ENCODE data around the gene SFMBT1. TPM values are rescaled to one million over a fixed set of nuclear protein-coding genes. Genes with fewer than 3 reads are reported as not detected.

SFMBT1 gene
- total RNA-seq, 1 experiment from 2014 or later = 14.3 TPM

GRCh38 chr3:52930748-52931147 is 115.1 kb downstream of the SFMBT1 start:
- POLR2A ChIA-PET (ENCODE audit: unreplicated experiment) = no interaction called here
- Histone ChIP-seq H4K20me1 (ENCODE audit: insufficient read depth) (no peaks in the 10 kb centered on the region), H2AFZ (no peak overlapping the region), H3F3A (ENCODE audit: insufficient read depth, low read depth) (no peaks in the 10 kb centered on the region), H3K4me2 (no peak overlapping the region), H3K27ac (no peak overlapping the region), H3K36me3 (ENCODE audit: low read depth) (no peaks in the 10 kb centered on the region), H3K9me3 (ENCODE audit: insufficient read depth, low read depth) (no peaks in the 10 kb centered on the region), H3K27me3 (ENCODE audit: insufficient read depth, low read depth) (no peaks in the 10 kb centered on the region), H3K4me3 (no peak overlapping the region), H3K79me2 (ENCODE audit: low read depth) (no peaks in the 10 kb centered on the region), H3K4me1 (replicated peaks; ENCODE audit: insufficient read depth) (no peaks in the 10 kb centered on the region), H3K9me2 (ENCODE audit: insufficient read depth) (no peaks in the 10 kb centered on the region)
- DNase-seq = no peak
- no peak for TF ChIP-seq CTCF (conservative IDR thresholded peaks at IDR 0.05)
- TF ChIP-seq EZH2 (IDR thresholded peaks at IDR 0.05; ENCODE audit: low read depth) = no peak
- no TSS peak for BruUV-seq (replicated peaks)
- intact Hi-C loops (cut with micrococcal nuclease; ENCODE audit: unreplicated experiment) = loop anchor here (5.0 to 10.0 kb wide), 2 partner anchors 114 to 188 kb away; partner anchors contain the start of gene SFMBT1
- CTCF ChIA-PET = no interaction called here

GRCh38 chr3:52926554-52926953 is 119.3 kb downstream of the SFMBT1 start:
- DNase-seq = no peak
- CTCF ChIA-PET = no interaction called here
- no peaks in the 10 kb centered on the region for H4K20me1 ChIP-seq (ENCODE audit: insufficient read depth)
- no peak overlapping the region for H2AFZ ChIP-seq
- H3K4me2 ChIP-seq = no peak overlapping the region
- no peaks in the 10 kb centered on the region for H3K36me3 ChIP-seq (ENCODE audit: low read depth)
- no peaks in the 10 kb centered on the region for H3K27me3 ChIP-seq (ENCODE audit: insufficient read depth, low read depth)
- H3F3A ChIP-seq (ENCODE audit: insufficient read depth, low read depth) = no peaks in the 10 kb centered on the region
- H3K79me2 ChIP-seq (ENCODE audit: low read depth) = no peaks in the 10 kb centered on the region
- TF ChIP-seq CTCF (conservative IDR thresholded peaks at IDR 0.05) (no peak), EZH2 (IDR thresholded peaks at IDR 0.05; ENCODE audit: low read depth) (no peak)
- intact Hi-C loops (cut with micrococcal nuclease; ENCODE audit: unreplicated experiment) = no loop called here
- H3K4me3 ChIP-seq = no peak overlapping the region
- H3K9me2 ChIP-seq (ENCODE audit: insufficient read depth) = no peaks in the 10 kb centered on the region
- BruUV-seq (replicated peaks) = no TSS peak
- H3K27ac ChIP-seq = no peak overlapping the region
- POLR2A ChIA-PET (ENCODE audit: unreplicated experiment) = no interaction called here
- H3K9me3 ChIP-seq (ENCODE audit: insufficient read depth, low read depth) = no peaks in the 10 kb centered on the region
- H3K4me1 ChIP-seq (replicated peaks; ENCODE audit: insufficient read depth) = no peaks in the 10 kb centered on the region

- Histone ChIP-seq H3K36me3 (ENCODE audit: low read depth) (0 out of 2 replicates have a peak, but pooled peaks cover 4% of the 10 kb centered on the region), H3K79me2 (ENCODE audit: low read depth) (no peaks in the 10 kb centered on the region), H3F3A (ENCODE audit: insufficient read depth, low read depth) (no peaks in the 10 kb centered on the region), H2AFZ (no peak overlapping the region), H3K9me2 (ENCODE audit: insufficient read depth) (no peaks in the 10 kb centered on the region), H3K9me3 (ENCODE audit: insufficient read depth, low read depth) (no peaks in the 10 kb centered on the region), H4K20me1 (ENCODE audit: insufficient read depth) (no peaks in the 10 kb centered on the region), H3K4me1 (replicated peaks; ENCODE audit: insufficient read depth) (no peaks in the 10 kb centered on the region), H3K27ac (no peak overlapping the region), H3K27me3 (ENCODE audit: insufficient read depth, low read depth) (no peaks in the 10 kb centered on the region), H3K4me3 (no peak overlapping the region), H3K4me2 (no peak overlapping the region)
- intact Hi-C loops (cut with micrococcal nuclease; ENCODE audit: unreplicated experiment) = no loop called here
- no peak for DNase-seq
- TF ChIP-seq EZH2 (IDR thresholded peaks at IDR 0.05; ENCODE audit: low read depth) (no peak), CTCF (conservative IDR thresholded peaks at IDR 0.05) (no peak)
- no TSS peak for BruUV-seq (replicated peaks)
- ChIA-PET POLR2A (ENCODE audit: unreplicated experiment) (no interaction called here), CTCF (interaction anchor here (0.6 kb wide), 1 partner anchor 138 kb away, joined by 4 read pairs; no protein-coding TSS in a partner anchor)
Observed at GRCh38 chr3:52925405-52926313, 120.2 kb downstream of the SFMBT1 start.

Measured in PC-9 (cell line).